ENCODE data around the gene ADAMTS13. TPM values are rescaled to one million over a fixed set of nuclear protein-coding genes. Genes with fewer than 3 reads are reported as not detected.

The ADAMTS13 gene
- total and polyA plus RNA-seq, 2 donors (not counting 3 experiments of a cell fraction or from before 2014, with no cell fraction given), result 1.5 to 2.5 TPM

DNA sequence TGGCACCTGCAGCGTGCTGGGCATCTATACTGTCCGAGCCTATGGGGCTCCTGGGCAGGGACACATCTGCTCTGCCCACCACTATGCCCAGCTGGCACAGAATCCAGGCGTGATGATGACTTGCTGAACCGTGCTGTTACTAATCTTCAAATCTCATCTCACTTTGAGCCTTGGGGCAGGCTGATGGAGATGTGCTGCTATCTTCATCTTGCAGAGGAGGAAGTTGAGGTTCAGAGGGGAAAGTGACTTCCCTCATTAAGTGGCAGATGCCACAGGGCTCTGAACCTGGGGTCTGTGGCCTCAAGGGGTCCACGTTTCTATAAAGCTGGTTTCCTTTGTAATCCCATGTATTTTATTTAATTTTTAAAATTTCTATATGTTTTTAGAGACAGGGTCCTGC lies 52.0 kb downstream of the ADAMTS13 start:
- Histone ChIP-seq H3K4me3 (replicated peaks in 1 of 3; ENCODE audit: insufficient read depth in 1 of 3, low read depth in 1 of 3, low read length in 3 of 3) (no peak overlapping the region), H4K20me1 (replicated peaks; ENCODE audit: control insufficient read depth, extremely low read depth, insufficient read depth, low read length) (no peaks in the 10 kb centered on the region), H3K9me1 (replicated peaks; ENCODE audit: control insufficient read depth, extremely low read depth, insufficient read depth, low read length) (no peaks in the 10 kb centered on the region), H3K9ac (replicated peaks; ENCODE audit: extremely low read depth, insufficient read depth, low read length) (no peak overlapping the region), H2AFZ (ENCODE audit: low read depth, low read length) (no peak overlapping the region), H3K4me1 (ENCODE audit: control insufficient read depth, extremely low read depth, insufficient read depth, low read length) (peaks cover 6% of the 10 kb centered on the region), H3K79me2 (ENCODE audit: control insufficient read depth, insufficient read depth, low read length) (peaks cover 8% of the 10 kb centered on the region), H3K4me2 (ENCODE audit: insufficient read depth, low read length) (no peak overlapping the region), H3K36me3 (ENCODE audit: control insufficient read depth in 2 of 2, extremely low read depth in 1 of 2, insufficient read depth in 2 of 2, low read length in 2 of 2) (peaks cover 3 to 36% of the 10 kb centered on the region in 2 experiments), H3K27me3 (ENCODE audit: control insufficient read depth in 2 of 2, insufficient read depth in 2 of 2, low read length in 2 of 2) (no peaks in the 10 kb centered on the region), H3K9me3 (replicated peaks; ENCODE audit: control insufficient read depth, insufficient read depth, low read length) (no peaks in the 10 kb centered on the region), H3K27ac (ENCODE audit: insufficient read depth, low read depth, low read length) (no peak overlapping the region)
- FAIRE-seq, result no peak
- no TSS peak for BruUV-seq (replicated peaks)
- intact Hi-C loops (cut with micrococcal nuclease), result no loop called here
- no peak for TF ChIP-seq FOS (IDR thresholded peaks at IDR 0.05; ENCODE audit: borderline replicate concordance, insufficient read depth, low read length)
- TF ChIP-seq JUN (IDR thresholded peaks at IDR 0.05; ENCODE audit: borderline replicate concordance, insufficient read depth, insufficient read length, low read depth), result no peak
- TF ChIP-seq POLR2A (IDR thresholded peaks at IDR 0.05; ENCODE audit: low read depth, low read length), result no peak
- no peak for TF ChIP-seq EZH2 (IDR thresholded peaks at IDR 0.05; ENCODE audit: borderline replicate concordance, low read depth, low read length, severe bottlenecking)
- no peak for TF ChIP-seq MYC (IDR thresholded peaks at IDR 0.05; ENCODE audit: low read depth, low read length)
- POLR2A ChIA-PET, result no interaction called here
- DNase-seq (ENCODE audit: low read depth, low spot score), result no peak
- dilution Hi-C loops (cut with MboI; ENCODE audit: extremely low pct_ligation_motif_present, low sequenced_read_pairs), result no loop called here
- CTCF ChIA-PET, result interaction anchor here (1.1 kb wide), 1 partner anchor 12 kb away, joined by 3 read pairs; no protein-coding TSS in a partner anchor

GRCh38 chr9:133474853-133475252 lies 52.7 kb downstream of the ADAMTS13 start:
- Histone ChIP-seq H2AFZ (ENCODE audit: low read depth, low read length) (no peak overlapping the region), H3K9ac (replicated peaks; ENCODE audit: extremely low read depth, insufficient read depth, low read length) (no peak overlapping the region), H3K4me1 (ENCODE audit: control insufficient read depth, extremely low read depth, insufficient read depth, low read length) (peaks cover 6% of the 10 kb centered on the region), H3K27ac (ENCODE audit: insufficient read depth, low read depth, low read length) (no peak overlapping the region), H4K20me1 (replicated peaks; ENCODE audit: control insufficient read depth, extremely low read depth, insufficient read depth, low read length) (no peaks in the 10 kb centered on the region), H3K36me3 (ENCODE audit: control insufficient read depth in 2 of 2, extremely low read depth in 1 of 2, insufficient read depth in 2 of 2, low read length in 2 of 2) (peaks cover 3 to 36% of the 10 kb centered on the region in 2 experiments), H3K79me2 (ENCODE audit: control insufficient read depth, insufficient read depth, low read length) (peaks cover 8% of the 10 kb centered on the region), H3K27me3 (ENCODE audit: control insufficient read depth in 2 of 2, insufficient read depth in 2 of 2, low read length in 2 of 2) (no peaks in the 10 kb centered on the region), H3K9me1 (replicated peaks; ENCODE audit: control insufficient read depth, extremely low read depth, insufficient read depth, low read length) (no peaks in the 10 kb centered on the region), H3K4me3 (replicated peaks in 1 of 3; ENCODE audit: insufficient read depth in 1 of 3, low read depth in 1 of 3, low read length in 3 of 3) (no peak overlapping the region), H3K4me2 (ENCODE audit: insufficient read depth, low read length) (no peak overlapping the region), H3K9me3 (replicated peaks; ENCODE audit: control insufficient read depth, insufficient read depth, low read length) (no peaks in the 10 kb centered on the region)
- DNase-seq (ENCODE audit: low read depth, low spot score) (no peak), FAIRE-seq (no peak)
- ChIA-PET POLR2A (no interaction called here), CTCF (interaction anchor here (1.1 kb wide), 1 partner anchor 11 kb away, joined by 3 read pairs; no protein-coding TSS in a partner anchor)
- dilution Hi-C loops (cut with MboI; ENCODE audit: extremely low pct_ligation_motif_present, low sequenced_read_pairs) (no loop called here), intact Hi-C loops (cut with micrococcal nuclease) (no loop called here)
- BruUV-seq (replicated peaks), result no TSS peak
- no peak for TF ChIP-seq GATA2 (IDR thresholded peaks at IDR 0.05; ENCODE audit: insufficient read depth, insufficient read length, low read depth, low read length)
- no peak for TF ChIP-seq JUN (IDR thresholded peaks at IDR 0.05; ENCODE audit: borderline replicate concordance, insufficient read depth, insufficient read length, low read depth)
- no peak for TF ChIP-seq CTCF (IDR thresholded peaks at IDR 0.05; ENCODE audit: extremely low read depth in 1 of 2, insufficient read depth in 1 of 2, low read depth in 1 of 2, low read length in 2 of 2)
- TF ChIP-seq FOS (IDR thresholded peaks at IDR 0.05; ENCODE audit: borderline replicate concordance, insufficient read depth, low read length), result no peak
- TF ChIP-seq EZH2 (IDR thresholded peaks at IDR 0.05; ENCODE audit: borderline replicate concordance, low read depth, low read length, severe bottlenecking), result no peak
- no peak for TF ChIP-seq POLR2A (IDR thresholded peaks at IDR 0.05; ENCODE audit: low read depth, low read length)
- TF ChIP-seq MAX (IDR thresholded peaks at IDR 0.05; ENCODE audit: insufficient read depth, insufficient read length), result no peak
- no peak for TF ChIP-seq POLR2AphosphoS5 (IDR thresholded peaks at IDR 0.05; ENCODE audit: insufficient read depth, low read depth, low read length)
- no peak for TF ChIP-seq MYC (IDR thresholded peaks at IDR 0.05; ENCODE audit: low read depth, low read length)

Data from endothelial cell of umbilical vein (primary cell).